CD4-positive, alpha-beta T cell treated with Interferon alpha-2 for 1 hour (primary cell): ENCODE data around the gene TRAPPC2L.

ENCODE experiments used
- DNase-seq, 2 donors: peaks; one replicate each; pipeline ENCODE4 v3.0.0-alpha.2; 2020 to 2022

Gene TRAPPC2L

GRCh38 chr16:88911136-88911945 is 54.4 kb downstream of the TRAPPC2L start:
- peak in 1 of 2 donors; percentile 24 for DNase-seq

GRCh38 chr16:88911946-88912310 is 55.0 kb downstream of the TRAPPC2L start:
- no peak for DNase-seq
